ENCODE data around the gene TRIM25.
"Not testable (repeated sequence)": the region's sequence is repeated elsewhere in the genome, so short reads cannot be mapped to it uniquely, and the experiment has no call there.

The TRIM25 gene

DNA sequence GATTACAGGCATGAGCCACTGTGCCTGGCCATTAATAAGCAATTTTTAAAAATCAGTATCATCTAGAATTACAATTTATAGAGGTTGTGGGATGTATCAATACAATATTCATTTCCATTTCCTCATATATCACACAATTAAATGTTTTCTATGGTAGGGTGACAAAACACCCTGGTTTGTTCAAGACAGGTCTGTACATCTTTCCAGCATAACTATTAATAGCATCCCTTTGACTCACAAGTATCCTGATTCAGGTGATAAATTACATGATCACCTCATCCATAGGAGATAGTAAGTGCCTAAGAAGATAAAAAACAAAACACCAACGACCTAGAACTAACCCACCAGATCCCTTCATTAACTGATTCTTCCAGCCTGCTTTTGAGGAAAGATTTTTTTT, 33.9 kb upstream of the TRIM25 start:
- CTCF ChIA-PET = no interaction called here
- POLR2A ChIA-PET = no interaction called here
- TF ChIP-seq LEF1 (IDR thresholded peaks at IDR 0.05; ENCODE audit: borderline replicate concordance) (no peak), ELF4 (IDR thresholded peaks at IDR 0.05) (no peak), NFRKB (IDR thresholded peaks at IDR 0.05) (no peak), L3MBTL2 (conservative IDR thresholded peaks at IDR 0.05) (no peak), SUZ12 (IDR thresholded peaks at IDR 0.05) (no peak), ZNF384 (IDR thresholded peaks at IDR 0.05) (no peak), HDGF (IDR thresholded peaks at IDR 0.05; ENCODE audit: borderline replicate concordance) (no peak), BHLHE40 (IDR thresholded peaks at IDR 0.05; ENCODE audit: borderline replicate concordance) (no peak), SP1 (IDR thresholded peaks at IDR 0.05) (no peak), FOXK2 (IDR thresholded peaks at IDR 0.05) (no peak)
- DNase-seq (ENCODE audit: extremely low spot score) = no peak

DNA sequence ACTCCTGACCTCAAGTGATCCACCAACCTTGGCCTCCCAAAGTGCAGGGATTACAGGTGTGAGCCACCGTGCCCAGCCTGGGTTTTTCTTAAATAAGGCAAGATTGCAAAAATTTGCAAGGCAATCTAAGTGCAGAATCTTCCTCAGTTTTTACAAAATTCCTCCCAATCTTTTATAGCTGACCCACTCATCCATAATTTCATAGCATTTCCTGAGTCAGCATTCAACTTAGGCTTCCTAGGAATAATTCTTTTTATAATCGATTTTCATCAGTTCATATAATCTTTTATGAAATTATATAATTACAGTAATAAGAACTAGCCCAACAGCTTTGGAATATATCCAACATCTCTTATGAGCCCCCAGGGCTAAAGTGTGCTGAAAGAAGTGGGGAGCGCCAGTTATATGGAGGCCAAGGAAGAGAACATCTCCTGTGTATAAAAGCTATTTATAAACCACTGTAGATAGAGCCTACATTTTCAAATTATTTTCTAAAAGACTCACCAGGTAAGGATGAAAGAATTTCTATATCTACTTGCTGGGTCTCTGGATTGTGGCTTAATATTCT, 32.2 kb upstream of the TRIM25 start:
- ChIA-PET POLR2A (no interaction called here), CTCF (no interaction called here)
- no peak for DNase-seq (ENCODE audit: extremely low spot score)
- TF ChIP-seq HDGF (IDR thresholded peaks at IDR 0.05; ENCODE audit: borderline replicate concordance) (no peak), BHLHE40 (IDR thresholded peaks at IDR 0.05; ENCODE audit: borderline replicate concordance) (no peak), ARNT (IDR thresholded peaks at IDR 0.05) (no peak), LEF1 (IDR thresholded peaks at IDR 0.05; ENCODE audit: borderline replicate concordance) (no peak), FOXA1 (IDR thresholded peaks at IDR 0.05) (no peak), SP1 (IDR thresholded peaks at IDR 0.05) (no peak), ZNF384 (IDR thresholded peaks at IDR 0.05) (no peak), NFRKB (IDR thresholded peaks at IDR 0.05) (no peak), FOXK2 (IDR thresholded peaks at IDR 0.05) (no peak), ELF4 (IDR thresholded peaks at IDR 0.05) (no peak), SUZ12 (IDR thresholded peaks at IDR 0.05) (no peak), TARDBP (IDR thresholded peaks at IDR 0.05) (no peak)

DNA sequence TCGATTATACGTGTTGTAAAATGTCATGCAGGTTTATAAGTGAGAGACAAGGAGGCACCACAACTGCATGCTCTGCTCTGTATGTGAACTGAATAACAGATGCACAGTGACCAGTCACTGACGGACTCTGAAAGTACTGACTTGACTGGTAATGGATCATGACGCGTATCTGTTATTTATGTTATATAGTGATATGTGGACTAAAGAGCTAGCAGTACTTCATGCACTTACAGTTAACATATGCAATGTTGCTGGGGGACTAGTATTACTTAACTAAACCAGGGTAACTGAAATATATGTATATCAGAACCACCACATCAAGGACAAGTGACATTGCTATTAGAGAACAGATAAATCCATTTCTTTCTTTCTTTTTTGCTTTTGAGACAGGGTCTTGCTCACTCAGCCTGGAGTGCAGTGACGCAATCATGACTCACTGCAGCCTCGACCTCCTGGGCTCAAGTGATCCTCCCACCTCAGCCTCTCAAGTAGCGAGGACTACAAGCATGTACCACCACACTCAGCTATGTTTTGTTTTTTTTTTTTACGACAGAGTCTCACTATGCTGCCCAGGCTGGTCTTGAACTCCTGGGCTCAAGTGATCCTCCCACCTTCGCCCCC, 29.8 kb upstream of the TRIM25 start:
- no peak for DNase-seq (ENCODE audit: extremely low spot score)
- ChIA-PET CTCF (interaction anchor here (0.6 kb wide), 1 partner anchor 17 kb away, joined by 4 read pairs; the partner anchor contains the start of gene COIL), POLR2A (interaction anchor here (1.0 kb wide), 1 partner anchor 30 kb away, joined by 3 read pairs; the partner anchor contains the start of gene TRIM25)
- TF ChIP-seq BHLHE40 (IDR thresholded peaks at IDR 0.05; ENCODE audit: borderline replicate concordance) = no peak
- no peak for TF ChIP-seq CTBP1 (IDR thresholded peaks at IDR 0.05; ENCODE audit: borderline replicate concordance)
- no peak for TF ChIP-seq LEF1 (IDR thresholded peaks at IDR 0.05; ENCODE audit: borderline replicate concordance)
- TF ChIP-seq FOXM1 (IDR thresholded peaks at IDR 0.05; ENCODE audit: borderline replicate concordance) = no peak
- TF ChIP-seq NFRKB (IDR thresholded peaks at IDR 0.05) = no peak
- TF ChIP-seq SP1 (IDR thresholded peaks at IDR 0.05) = no peak
- TF ChIP-seq SUZ12 (IDR thresholded peaks at IDR 0.05) = no peak
- TF ChIP-seq FOXK2 (IDR thresholded peaks at IDR 0.05) = no peak
- no peak for TF ChIP-seq ARNT (IDR thresholded peaks at IDR 0.05)
- TF ChIP-seq ELF4 (IDR thresholded peaks at IDR 0.05) = no peak
- TF ChIP-seq FOXA1 (IDR thresholded peaks at IDR 0.05) = no peak
- no peak for TF ChIP-seq HDGF (IDR thresholded peaks at IDR 0.05; ENCODE audit: borderline replicate concordance)
- TF ChIP-seq, protein P1, sequence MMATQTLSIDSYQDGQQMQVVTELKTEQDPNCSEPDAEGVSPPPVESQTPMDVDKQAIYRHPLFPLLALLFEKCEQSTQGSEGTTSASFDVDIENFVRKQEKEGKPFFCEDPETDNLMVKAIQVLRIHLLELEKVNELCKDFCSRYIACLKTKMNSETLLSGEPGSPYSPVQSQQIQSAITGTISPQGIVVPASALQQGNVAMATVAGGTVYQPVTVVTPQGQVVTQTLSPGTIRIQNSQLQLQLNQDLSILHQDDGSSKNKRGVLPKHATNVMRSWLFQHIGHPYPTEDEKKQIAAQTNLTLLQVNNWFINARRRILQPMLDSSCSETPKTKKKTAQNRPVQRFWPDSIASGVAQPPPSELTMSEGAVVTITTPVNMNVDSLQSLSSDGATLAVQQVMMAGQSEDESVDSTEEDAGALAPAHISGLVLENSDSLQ (IDR thresholded peaks at IDR 0.05) = no peak
- no peak for TF ChIP-seq ZNF384 (IDR thresholded peaks at IDR 0.05)
- no peak for TF ChIP-seq TARDBP (IDR thresholded peaks at IDR 0.05)
- no peak for TF ChIP-seq L3MBTL2 (conservative IDR thresholded peaks at IDR 0.05)

DNA sequence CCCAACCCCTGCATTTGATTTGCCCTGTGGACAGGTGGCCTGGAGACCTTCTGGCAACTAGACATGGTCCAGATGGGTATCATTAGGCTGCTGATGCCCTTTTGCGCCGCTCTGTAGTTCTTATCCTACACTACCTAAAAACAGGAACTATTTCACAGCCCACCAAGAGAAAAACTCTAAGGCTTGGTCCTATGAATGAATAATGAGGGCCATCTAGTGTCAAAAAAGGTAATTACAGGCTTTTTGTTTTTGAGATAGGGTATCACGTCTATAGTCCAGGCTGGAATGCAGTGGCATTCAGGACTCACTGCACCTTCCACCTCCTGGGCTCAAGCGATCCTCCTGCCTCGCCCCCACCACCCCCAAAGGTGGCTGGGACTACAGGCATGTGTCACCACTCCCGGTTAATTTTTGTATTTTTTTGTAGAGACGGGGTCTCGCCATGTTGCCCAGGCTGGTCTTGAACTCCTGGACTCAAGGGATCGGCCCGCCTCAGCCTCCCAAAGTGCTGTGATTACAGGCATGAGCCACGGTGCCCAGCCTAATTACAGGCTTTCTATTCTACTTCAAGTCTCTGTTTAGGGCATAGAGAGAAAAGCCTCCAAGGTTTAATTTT, 26.1 kb upstream of the TRIM25 start:
- peak; percentile 56 for DNase-seq (ENCODE audit: extremely low spot score)
- ChIA-PET CTCF (interaction anchor here (0.5 to 1.1 kb wide), 4 partner anchors 13 to 126 kb away, joined by 3 read pairs; no protein-coding TSS in a partner anchor), POLR2A (interaction anchor here (1.3 kb wide), 1 partner anchor 26 kb away, joined by 4 read pairs; the partner anchor contains the start of gene TRIM25)
- no peak for TF ChIP-seq TARDBP (IDR thresholded peaks at IDR 0.05)
- no peak for TF ChIP-seq ZNF384 (IDR thresholded peaks at IDR 0.05)
- no peak for TF ChIP-seq NFRKB (IDR thresholded peaks at IDR 0.05)
- no peak for TF ChIP-seq FOXM1 (IDR thresholded peaks at IDR 0.05; ENCODE audit: borderline replicate concordance)
- TF ChIP-seq LEF1 (IDR thresholded peaks at IDR 0.05; ENCODE audit: borderline replicate concordance) = no peak
- TF ChIP-seq ELF4 (IDR thresholded peaks at IDR 0.05) = no peak
- no peak for TF ChIP-seq CTBP1 (IDR thresholded peaks at IDR 0.05; ENCODE audit: borderline replicate concordance)
- TF ChIP-seq, protein P1 (IDR thresholded peaks at IDR 0.05) = no peak
- TF ChIP-seq L3MBTL2 (conservative IDR thresholded peaks at IDR 0.05) = no peak
- TF ChIP-seq HDGF (IDR thresholded peaks at IDR 0.05; ENCODE audit: borderline replicate concordance) = no peak
- TF ChIP-seq FOXK2 (IDR thresholded peaks at IDR 0.05) = no peak
- no peak for TF ChIP-seq BHLHE40 (IDR thresholded peaks at IDR 0.05; ENCODE audit: borderline replicate concordance)
- no peak for TF ChIP-seq ARNT (IDR thresholded peaks at IDR 0.05)
- TF ChIP-seq FOXA1 (IDR thresholded peaks at IDR 0.05) = no peak
- no peak for TF ChIP-seq SUZ12 (IDR thresholded peaks at IDR 0.05)

DNA sequence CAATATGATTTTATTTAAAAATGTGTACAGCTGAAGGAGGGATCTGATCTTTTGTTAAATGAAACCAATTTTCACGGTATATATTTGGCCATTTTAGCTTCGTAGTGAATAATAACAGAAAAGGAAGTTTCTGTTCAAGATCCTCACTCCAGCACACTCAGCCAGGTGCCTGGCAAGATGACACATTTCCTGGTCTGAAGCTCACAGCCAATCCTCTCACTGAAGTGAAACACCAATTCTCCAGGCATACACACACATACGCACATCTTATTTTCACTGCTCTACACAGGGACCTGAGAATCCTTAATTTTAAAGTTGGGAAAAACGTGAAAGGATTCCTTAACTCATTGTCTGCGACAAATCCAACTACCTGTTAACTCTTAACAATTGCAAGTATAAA, 24.4 kb upstream of the TRIM25 start:
- CTCF ChIA-PET; POLR2A ChIA-PET; DNase-seq (ENCODE audit: extremely low spot score): not testable (repeated sequence)

DNA sequence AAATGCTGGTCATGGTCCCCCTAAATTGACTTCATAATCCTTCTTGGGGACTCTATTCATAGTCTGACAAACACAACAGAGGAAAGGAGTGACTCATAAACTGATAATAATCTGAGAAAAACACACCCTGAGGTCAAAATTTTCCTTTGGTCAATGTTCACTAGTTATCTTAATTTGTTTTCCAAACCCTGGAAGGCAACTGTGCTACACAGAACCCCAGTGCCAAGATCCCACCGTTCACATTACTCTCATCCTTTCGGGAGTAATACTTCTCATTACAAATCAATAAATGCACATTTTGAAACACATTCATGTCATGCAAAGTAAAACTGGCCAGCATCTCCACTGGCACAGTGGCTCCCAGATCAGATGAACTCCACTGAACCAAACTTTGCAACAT, 23.8 kb upstream of the TRIM25 start:
- no peak for TF ChIP-seq BHLHE40 (IDR thresholded peaks at IDR 0.05; ENCODE audit: borderline replicate concordance)
- no peak for TF ChIP-seq FOXK2 (IDR thresholded peaks at IDR 0.05)
- TF ChIP-seq SUZ12 (IDR thresholded peaks at IDR 0.05) = no peak
- TF ChIP-seq, protein P1 (IDR thresholded peaks at IDR 0.05) = no peak
- TF ChIP-seq HDGF (IDR thresholded peaks at IDR 0.05; ENCODE audit: borderline replicate concordance) = no peak
- TF ChIP-seq LEF1 (IDR thresholded peaks at IDR 0.05; ENCODE audit: borderline replicate concordance) = no peak
- TF ChIP-seq L3MBTL2 (conservative IDR thresholded peaks at IDR 0.05) = no peak
- TF ChIP-seq FOXA1 (IDR thresholded peaks at IDR 0.05) = no peak
- no peak for TF ChIP-seq CTBP1 (IDR thresholded peaks at IDR 0.05; ENCODE audit: borderline replicate concordance)
- no peak for TF ChIP-seq SP1 (IDR thresholded peaks at IDR 0.05)
- no peak for TF ChIP-seq TARDBP (IDR thresholded peaks at IDR 0.05)
- no peak for TF ChIP-seq ELF4 (IDR thresholded peaks at IDR 0.05)
- POLR2A ChIA-PET = no interaction called here
- CTCF ChIA-PET = no interaction called here
- DNase-seq (ENCODE audit: extremely low spot score) = no peak

All from HEK293T (cell line).